H9 (cell line): ENCODE data around the gene SSR2. TPM values are rescaled to one million over a fixed set of nuclear protein-coding genes. Genes with fewer than 3 reads are reported as not detected.
A peak's percentile ranks its signal among the peaks of the same experiment; 100 is the strongest.

ENCODE experiments used
- DNase-seq: peaks from one replicate; pipeline ENCODE4 v3.0.0-alpha.2; 2017
- H2AFZ ChIP-seq: one replicate; pipeline ENCODE4 v1.6.1; 2013; ENCODE audit warnings: mild to moderate bottlenecking, low read length, control low read depth, moderate library complexity
- H2AK5ac ChIP-seq: 2 replicates; pipeline ENCODE4 v1.6.1; 2013; ENCODE audit warnings: low read length, control low read depth, mixed read lengths; ENCODE audit not compliant: insufficient read length
- H2BK120ac ChIP-seq: one replicate; pipeline ENCODE4 v1.6.1; 2013; ENCODE audit warnings: low read depth, mild to moderate bottlenecking, low read length, control low read depth, inconsistent platforms; ENCODE audit not compliant: poor library complexity, severe bottlenecking
- H2BK12ac ChIP-seq: 2 replicates; pipeline ENCODE4 v1.6.1; 2013; ENCODE audit warnings: low read length, control low read depth, mixed read lengths, low read depth; ENCODE audit not compliant: insufficient read length
- H2BK15ac ChIP-seq: 2 replicates; pipeline ENCODE4 v1.6.1; 2013; ENCODE audit warnings: low read depth, low read length, control low read depth
- H2BK20ac ChIP-seq: one replicate; pipeline ENCODE4 v1.6.1; 2013; ENCODE audit warnings: low read depth, mild to moderate bottlenecking, low read length, control low read depth, inconsistent platforms; ENCODE audit not compliant: poor library complexity, severe bottlenecking
- H2BK5ac ChIP-seq: 2 replicates; pipeline ENCODE4 v1.6.1; 2013; ENCODE audit warnings: low read length, control low read depth, mixed read lengths; ENCODE audit not compliant: insufficient read length
- H3K14ac ChIP-seq: 2 replicates; pipeline ENCODE4 v1.6.1; 2013; ENCODE audit warnings: low read length, control low read depth; ENCODE audit not compliant: insufficient read depth
- H3K18ac ChIP-seq: 2 replicates; pipeline ENCODE4 v1.6.1; 2013; ENCODE audit warnings: low read depth, mild to moderate bottlenecking, mixed read lengths, low read length, control low read depth; ENCODE audit not compliant: insufficient read length
- H3K23ac ChIP-seq: 2 replicates; pipeline ENCODE4 v1.6.1; 2013; ENCODE audit warnings: low read length, control low read depth, mixed read lengths, low read depth; ENCODE audit not compliant: insufficient read length
- H3K23me2 ChIP-seq: 2 replicates; pipeline ENCODE4 v1.6.1; 2013; ENCODE audit warnings: low read depth, mild to moderate bottlenecking, mixed read lengths, low read length, control low read depth; ENCODE audit not compliant: insufficient read length, poor library complexity, severe bottlenecking
- H3K27ac ChIP-seq: 2 replicates; pipeline ENCODE4 v1.5.1; 2013; ENCODE audit warnings: low read length, control low read depth, mixed read lengths, low read depth; ENCODE audit not compliant: insufficient read length
- H3K27me3 ChIP-seq: 2 replicates; pipeline ENCODE4 v1.6.1; 2013; ENCODE audit warnings: low read length, control low read depth, inconsistent platforms; ENCODE audit not compliant: insufficient read depth
- H3K4ac ChIP-seq: 2 replicates; pipeline ENCODE4 v1.6.1; 2013; ENCODE audit warnings: low read depth, mild to moderate bottlenecking, control low read depth, inconsistent platforms, low read length, moderate library complexity
- H3K4me1 ChIP-seq: 2 replicates; pipeline ENCODE4 v1.6.1; 2013; ENCODE audit warnings: low read length, control low read depth, inconsistent platforms; ENCODE audit not compliant: insufficient read depth
- H3K4me2 ChIP-seq: 2 replicates; pipeline ENCODE4 v1.6.1; 2013; ENCODE audit warnings: low read length, control low read depth, mixed read lengths; ENCODE audit not compliant: insufficient read length, insufficient read depth
- H3K56ac ChIP-seq: 2 replicates; pipeline ENCODE4 v1.6.1; 2013; ENCODE audit warnings: low read depth, mild to moderate bottlenecking, mixed read lengths, low read length, control low read depth; ENCODE audit not compliant: insufficient read length
- H3K79me1 ChIP-seq: 2 replicates; pipeline ENCODE4 v1.6.1; 2013; ENCODE audit warnings: low read depth, mild to moderate bottlenecking, moderate library complexity, low read length, control low read depth, inconsistent platforms; ENCODE audit not compliant: insufficient read depth, poor library complexity, severe bottlenecking
- H3K79me2 ChIP-seq: 2 replicates; pipeline ENCODE4 v1.6.1; 2013; ENCODE audit warnings: low read length, control low read depth, inconsistent platforms; ENCODE audit not compliant: insufficient read depth
- H3K9ac ChIP-seq: 2 replicates; pipeline ENCODE4 v1.6.1; 2013; ENCODE audit warnings: low read length, control low read depth, mixed read lengths; ENCODE audit not compliant: insufficient read length; ENCODE audit errors: extremely low read depth
- H3K9me3 ChIP-seq: one replicate; pipeline ENCODE4 v1.6.1; 2013; ENCODE audit warnings: low read depth, low read length, inconsistent platforms; ENCODE audit not compliant: control insufficient read depth
- H3T11ph ChIP-seq: one replicate; pipeline ENCODE4 v1.6.1; 2013; ENCODE audit warnings: mild to moderate bottlenecking, low read length, control low read depth, inconsistent platforms
- H4K20me1 ChIP-seq: one replicate; pipeline ENCODE4 v1.6.1; 2013; ENCODE audit not compliant: control insufficient read depth, insufficient read length, insufficient read depth
- H4K5ac ChIP-seq: 2 replicates; pipeline ENCODE4 v1.6.1; 2013; ENCODE audit warnings: low read depth, mild to moderate bottlenecking, mixed read lengths, low read length, control low read depth; ENCODE audit not compliant: insufficient read length
- H4K8ac ChIP-seq: replicated peaks from 2 replicates; pipeline ENCODE4 v1.6.1; 2013; ENCODE audit warnings: low read length, control low read depth, mixed read lengths, low read depth; ENCODE audit not compliant: insufficient read length
- H4K91ac ChIP-seq: 2 replicates; pipeline ENCODE4 v1.6.1; 2013; ENCODE audit warnings: low read depth, mild to moderate bottlenecking, moderate library complexity, mixed read lengths, low read length, control low read depth; ENCODE audit not compliant: insufficient read length
- H3K27ac Mint-ChIP-seq, 3 experiments: 2 replicates in 2 of 3; 3 replicates in 1 of 3; pipeline ENCODE4 v1.8.0; 2020 to 2021; ENCODE audit warnings: mixed read lengths in 3 of 3, mild to moderate bottlenecking in 1 of 3, moderate library complexity in 1 of 3
- H3K27me3 Mint-ChIP-seq: 2 replicates; pipeline ENCODE4 v1.8.0; 2021; ENCODE audit warnings: low read depth, mild to moderate bottlenecking, moderate library complexity, mixed read lengths
- H3K36me3 Mint-ChIP-seq, 3 experiments: 2 replicates in 2 of 3; 3 replicates in 1 of 3; pipeline ENCODE4 v1.8.0; 2020 to 2021; ENCODE audit warnings: low read depth in 3 of 3, mixed read lengths in 3 of 3; ENCODE audit not compliant: insufficient read depth in 1 of 3
- H3K4me1 Mint-ChIP-seq, 2 experiments: 2 replicates each; pipeline ENCODE4 v1.8.0; 2020; ENCODE audit warnings: mixed read lengths in 2 of 2
- H3K4me3 Mint-ChIP-seq, 2 experiments: 2 replicates in 1 of 2; 3 replicates in 1 of 2; pipeline ENCODE4 v1.8.0; 2020 to 2021; ENCODE audit warnings: mild to moderate bottlenecking in 2 of 2, mixed read lengths in 2 of 2, moderate library complexity in 1 of 2
- H3K9me3 Mint-ChIP-seq, 2 experiments: 2 replicates in 1 of 2; 3 replicates in 1 of 2; pipeline ENCODE4 v1.8.0; 2020; ENCODE audit warnings: mild to moderate bottlenecking in 2 of 2, mixed read lengths in 2 of 2, moderate library complexity in 1 of 2
- WGBS: extraction: QIAGEN DNeasy Blood & Tissue Kit; methylation state at CpG from one replicate; pipeline ENCODE4 v1.1.7; 2013; ENCODE audit warnings: missing lambda C conversion rate, low lambda C conversion rate, mixed read lengths; ENCODE audit not compliant: insufficient read length; ENCODE audit errors: extremely low coverage; 5-methylcytosine and 5-hydroxymethylcytosine counted together
- total RNA-seq: library from RNA; stranded (reverse); gene quantifications from 2 replicates; pipeline ENCODE4 v1.2.1, GENCODE V29; 2021
- TF ChIP-seq, protein P1 (sequence below): fragments of 200-600 bp; sonication (generic); conservative IDR thresholded peaks from 3 replicates; pipeline ENCODE4 v1.8.0; 2021; ENCODE audit warnings: antibody characterized with exemption, mild to moderate bottlenecking

Gene SSR2
- total RNA-seq, 1 experiment from 2014 or later, result 170 TPM

DNA sequence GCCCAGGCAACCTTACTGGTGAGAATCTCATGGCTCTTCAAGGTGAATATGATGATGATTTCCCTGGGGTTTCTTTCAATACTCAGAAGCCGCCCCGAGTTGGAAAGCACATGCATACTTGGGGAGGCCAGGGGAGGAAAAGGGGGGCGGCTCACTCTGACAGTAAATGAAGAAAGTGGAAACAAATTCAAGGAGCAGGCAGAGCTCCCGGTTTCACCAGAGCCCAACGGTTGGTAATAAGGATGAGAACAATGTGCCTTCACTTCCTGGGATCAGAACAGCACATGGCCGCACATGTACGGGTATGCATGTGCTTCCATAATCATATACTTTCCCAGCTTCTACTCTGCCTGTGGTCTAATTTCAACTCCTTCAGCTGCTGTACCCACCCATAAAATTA lies 38.6 kb downstream of the SSR2 start:
- Histone ChIP-seq H3T11ph (no peak overlapping the region), H4K20me1 (no peaks in the 10 kb centered on the region), H3K4ac (no peak overlapping the region), H3K79me1 (no peaks in the 10 kb centered on the region), H3K23ac (no peak overlapping the region), H3K9me3 (no peaks in the 10 kb centered on the region), H3K27me3 (no peaks in the 10 kb centered on the region), H2AFZ (no peak overlapping the region), H4K5ac (no peak overlapping the region), H3K4me1 (peaks cover 3% of the 10 kb centered on the region; the same call in 1 of the 2 replicates), H4K91ac (no peak overlapping the region), H3K9ac (no peak overlapping the region), H4K8ac (no peak overlapping the region), H2BK15ac (no peak overlapping the region), H3K14ac (no peak overlapping the region), H3K79me2 (no peaks in the 10 kb centered on the region; the same call in 1 of the 2 replicates), H2BK12ac (no peak overlapping the region), H2BK20ac (no peak overlapping the region), H3K56ac (no peak overlapping the region), H2AK5ac (no peak overlapping the region), H3K27ac (no peak overlapping the region), H3K4me2 (no peak overlapping the region), H3K23me2 (peaks cover 13% of the 10 kb centered on the region), H2BK120ac (no peak overlapping the region), H2BK5ac (no peak overlapping the region), H3K18ac (no peak overlapping the region)
- H3K27ac Mint-ChIP-seq, result peak overlapping the region in 1 of 3 experiments; percentile 8; a peak in 1 of 7 replicates
- H3K9me3 Mint-ChIP-seq, result no peaks in the 10 kb centered on the region
- H3K27me3 Mint-ChIP-seq, result no peaks in the 10 kb centered on the region
- peaks cover 0 to 2% (median 2%) of the 10 kb centered on the region in 3 experiments; a peak in 2 of 7 replicates for H3K36me3 Mint-ChIP-seq
- TF ChIP-seq, protein P1, sequence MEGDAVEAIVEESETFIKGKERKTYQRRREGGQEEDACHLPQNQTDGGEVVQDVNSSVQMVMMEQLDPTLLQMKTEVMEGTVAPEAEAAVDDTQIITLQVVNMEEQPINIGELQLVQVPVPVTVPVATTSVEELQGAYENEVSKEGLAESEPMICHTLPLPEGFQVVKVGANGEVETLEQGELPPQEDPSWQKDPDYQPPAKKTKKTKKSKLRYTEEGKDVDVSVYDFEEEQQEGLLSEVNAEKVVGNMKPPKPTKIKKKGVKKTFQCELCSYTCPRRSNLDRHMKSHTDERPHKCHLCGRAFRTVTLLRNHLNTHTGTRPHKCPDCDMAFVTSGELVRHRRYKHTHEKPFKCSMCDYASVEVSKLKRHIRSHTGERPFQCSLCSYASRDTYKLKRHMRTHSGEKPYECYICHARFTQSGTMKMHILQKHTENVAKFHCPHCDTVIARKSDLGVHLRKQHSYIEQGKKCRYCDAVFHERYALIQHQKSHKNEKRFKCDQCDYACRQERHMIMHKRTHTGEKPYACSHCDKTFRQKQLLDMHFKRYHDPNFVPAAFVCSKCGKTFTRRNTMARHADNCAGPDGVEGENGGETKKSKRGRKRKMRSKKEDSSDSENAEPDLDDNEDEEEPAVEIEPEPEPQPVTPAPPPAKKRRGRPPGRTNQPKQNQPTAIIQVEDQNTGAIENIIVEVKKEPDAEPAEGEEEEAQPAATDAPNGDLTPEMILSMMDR, result no peak
- peaks cover 60 to 69% of the 10 kb centered on the region in 2 experiments for H3K4me1 Mint-ChIP-seq
- WGBS, result no CpG with 5 or more reads among the region's 7 CpGs
- DNase-seq, result no peak
- H3K4me3 Mint-ChIP-seq, result 0 out of 5 replicates have a peak overlapping the region, but pooled peaks of 1 of the 2 experiments have one; percentile 41
